ENCODE data around the gene ZNF428.
"Not testable (repeated sequence)": the region's sequence is repeated elsewhere in the genome, so short reads cannot be mapped to it uniquely, and the experiment has no call there.

Gene ZNF428

DNA sequence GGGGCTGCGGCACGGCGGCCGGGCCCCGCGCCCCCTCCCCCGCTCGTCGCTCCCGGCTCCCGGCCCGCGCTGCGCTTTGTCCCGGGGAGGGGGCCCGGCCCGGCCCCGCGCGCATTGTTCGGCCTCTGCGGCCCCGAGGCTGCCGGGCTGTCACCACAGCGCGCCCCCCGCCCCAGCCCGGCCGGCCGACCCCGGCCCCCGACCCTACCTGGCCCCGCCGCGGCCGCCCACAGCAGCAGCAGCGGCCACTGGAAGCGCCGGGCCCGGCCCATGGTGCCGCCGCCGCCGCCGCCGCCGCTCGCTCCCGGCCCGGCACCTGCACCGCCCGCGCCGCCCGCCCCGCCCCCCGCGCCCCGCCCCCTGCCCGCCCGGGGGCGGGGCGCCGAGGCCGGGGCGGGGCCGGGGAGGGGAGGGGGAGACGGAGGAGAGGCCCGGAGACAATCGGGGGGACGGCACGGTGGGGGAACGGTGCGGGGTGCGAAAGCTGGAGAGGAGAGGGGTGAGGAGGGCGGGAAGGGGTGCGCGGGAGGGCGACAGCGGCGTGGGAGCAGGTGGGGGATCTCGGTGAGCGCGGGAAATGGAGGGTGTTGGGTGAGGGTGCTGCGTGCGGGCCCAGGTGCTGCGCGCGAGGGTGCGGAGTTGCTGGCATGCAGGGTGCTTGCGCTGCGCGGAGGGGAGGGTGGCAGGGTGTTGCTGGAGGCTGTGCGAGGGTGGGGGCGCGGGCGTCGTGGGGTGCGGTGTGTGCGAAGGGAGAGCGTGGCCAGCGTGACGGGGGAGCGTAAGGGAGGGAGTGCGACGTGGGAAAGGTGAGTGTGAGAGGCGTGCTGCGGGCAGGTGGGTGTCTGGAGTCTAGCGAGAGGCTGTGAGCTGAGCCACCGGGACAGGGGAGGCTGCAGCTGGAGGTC, 20.3 kb upstream of the ZNF428 start, which contains the start of gene CADM4:
Gene CADM4 (minus strand): TSS at position 332 of the 905 bp plus-strand sequence. CDS start 60 bp downstream, at position 272.
- DNase-seq, result no peak

DNA sequence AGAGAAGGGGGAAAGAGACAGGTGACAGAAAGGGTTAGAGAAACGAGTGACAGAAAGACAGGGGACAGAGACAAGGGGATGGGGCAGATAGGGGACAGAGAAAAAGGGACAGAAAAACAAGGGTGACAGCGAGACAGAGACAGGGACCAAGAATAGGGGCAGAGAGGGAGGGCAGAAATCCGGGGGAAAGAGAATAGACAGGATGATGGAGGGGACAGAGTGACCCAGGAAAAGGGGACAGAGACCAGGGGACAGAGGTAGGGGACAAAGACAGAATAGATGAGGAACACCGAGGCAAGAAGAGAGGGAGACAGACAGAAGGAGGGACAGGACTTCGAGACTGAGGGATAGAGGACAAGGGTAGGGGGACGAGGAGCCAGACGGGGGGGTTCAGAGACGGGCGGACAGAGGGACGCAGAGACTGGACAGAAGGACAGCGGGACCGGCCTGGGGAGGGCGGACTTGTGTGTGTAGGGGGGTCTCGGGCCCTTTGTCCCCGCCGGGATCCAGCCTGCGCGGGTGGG, 19.6 kb upstream of the ZNF428 start:
- DNase-seq, result no peak

DNA sequence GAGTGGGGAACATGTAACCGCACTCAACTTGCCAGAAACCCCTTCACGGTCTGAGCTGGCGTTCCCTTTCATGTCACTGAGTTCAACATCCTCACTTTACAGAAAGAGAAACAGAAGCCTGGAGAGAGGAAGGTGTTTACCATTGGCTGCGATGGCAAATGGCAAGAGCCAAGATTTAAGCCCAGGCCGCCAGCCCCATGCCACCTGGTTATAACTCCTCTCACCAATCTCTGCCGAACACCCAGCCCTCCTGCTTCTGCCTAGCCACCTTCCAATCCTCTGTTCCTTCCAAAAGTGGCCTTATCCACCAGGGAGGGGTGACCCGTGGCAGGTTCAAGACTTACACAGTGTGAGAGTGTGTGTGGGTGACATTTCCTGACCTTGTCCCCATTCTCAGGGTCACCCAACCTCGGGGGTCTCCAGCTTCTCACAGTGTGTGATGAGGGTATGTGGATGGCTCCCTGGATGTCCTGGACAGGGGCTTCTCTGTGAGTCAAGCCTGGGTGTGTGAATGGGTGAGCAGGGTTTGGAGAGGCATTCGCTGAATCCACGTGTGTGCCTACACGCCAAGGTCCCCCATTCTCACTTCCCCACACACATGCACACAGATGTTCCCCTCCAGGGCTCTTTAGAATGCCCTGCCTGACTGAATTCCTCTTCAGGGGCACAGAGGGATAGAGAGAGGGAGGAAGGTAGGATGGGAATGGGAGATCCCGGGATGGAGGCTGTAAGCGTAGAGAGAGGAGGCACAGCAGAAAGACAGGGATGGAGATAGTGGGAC, 19.0 kb upstream of the ZNF428 start:
- no peak for DNase-seq

DNA sequence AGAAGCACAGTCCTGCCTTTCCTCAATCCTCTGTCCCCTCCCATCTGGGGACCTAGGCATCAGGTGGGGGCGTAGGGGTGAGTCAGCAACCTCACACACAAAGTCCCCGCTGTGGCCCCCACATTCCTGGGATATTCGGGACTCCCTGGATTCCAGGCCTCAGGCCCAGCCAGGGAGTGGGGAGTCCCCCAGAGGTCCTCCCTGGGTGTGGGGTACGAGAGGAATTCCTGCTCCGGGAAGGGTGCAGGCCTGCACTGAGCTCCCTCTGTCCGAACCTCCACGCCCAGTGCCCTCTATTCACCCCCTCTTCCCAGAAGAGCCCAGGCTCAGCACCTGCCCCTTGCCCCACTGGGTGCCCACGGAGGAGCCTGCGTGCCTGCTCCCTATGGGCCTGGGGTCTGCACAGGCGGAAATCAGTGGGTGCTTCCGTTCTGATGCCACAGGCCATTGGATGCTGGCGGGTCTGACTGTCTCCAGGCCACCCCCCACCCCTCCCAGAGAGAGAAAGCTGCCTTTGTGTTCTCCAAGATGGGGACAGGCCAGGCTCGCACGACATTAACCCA, 16.8 kb upstream of the ZNF428 start:
- no peak for DNase-seq

DNA sequence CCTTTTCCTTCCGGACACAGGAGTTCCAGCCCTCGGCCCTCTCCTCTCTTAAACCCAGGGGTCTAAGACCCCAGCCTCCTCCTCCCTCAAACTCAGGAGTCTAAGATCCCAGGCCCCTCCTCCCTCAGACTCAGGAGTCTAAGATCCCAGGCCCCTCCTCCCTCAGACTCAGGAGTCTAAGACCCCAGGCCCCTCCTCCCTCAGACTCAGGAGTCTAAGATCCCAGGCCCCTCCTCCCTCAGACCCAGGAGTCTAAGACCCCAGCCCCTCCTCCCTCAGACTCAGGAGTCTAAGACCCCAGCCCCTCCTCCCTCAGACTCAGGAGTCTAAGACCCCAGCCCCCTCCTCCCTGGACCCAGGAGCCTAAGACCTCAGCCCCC, 16.1 kb upstream of the ZNF428 start:
- DNase-seq, result not testable (repeated sequence)

DNA sequence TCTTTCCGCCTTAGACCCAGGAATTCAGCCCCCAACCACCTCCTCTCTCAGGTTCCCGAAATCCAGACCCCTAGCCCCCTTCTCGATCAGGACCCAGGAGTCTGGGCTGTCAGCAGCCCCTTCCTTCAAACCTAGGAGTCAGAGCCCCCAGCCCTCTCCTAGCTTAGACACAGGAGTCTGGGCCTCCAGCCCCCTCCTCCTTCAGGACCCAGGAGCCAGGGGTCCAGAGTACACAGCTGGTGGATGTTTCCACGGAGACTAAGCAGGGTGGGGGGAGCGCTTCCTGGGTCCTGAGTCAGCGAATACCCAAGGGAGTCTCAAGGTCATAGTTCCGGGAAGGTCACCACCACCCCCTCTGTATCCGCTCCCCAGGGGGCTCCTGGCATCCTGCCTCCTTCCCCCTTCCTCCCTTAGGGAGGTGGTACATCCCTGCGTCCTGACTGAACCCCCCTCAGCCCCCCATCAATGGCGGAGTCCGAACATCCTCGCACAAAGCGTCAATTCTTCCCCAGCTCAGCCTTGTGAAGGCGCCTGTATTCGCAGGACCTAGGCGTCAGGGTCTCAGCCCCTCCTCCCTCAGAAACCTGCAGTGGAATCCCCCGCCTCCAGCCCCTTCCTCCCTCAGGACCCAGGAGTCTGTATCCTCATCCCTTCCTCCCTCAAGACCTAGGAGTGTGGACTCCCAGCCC, 15.6 kb upstream of the ZNF428 start:
- peak; percentile 41 for DNase-seq

DNA sequence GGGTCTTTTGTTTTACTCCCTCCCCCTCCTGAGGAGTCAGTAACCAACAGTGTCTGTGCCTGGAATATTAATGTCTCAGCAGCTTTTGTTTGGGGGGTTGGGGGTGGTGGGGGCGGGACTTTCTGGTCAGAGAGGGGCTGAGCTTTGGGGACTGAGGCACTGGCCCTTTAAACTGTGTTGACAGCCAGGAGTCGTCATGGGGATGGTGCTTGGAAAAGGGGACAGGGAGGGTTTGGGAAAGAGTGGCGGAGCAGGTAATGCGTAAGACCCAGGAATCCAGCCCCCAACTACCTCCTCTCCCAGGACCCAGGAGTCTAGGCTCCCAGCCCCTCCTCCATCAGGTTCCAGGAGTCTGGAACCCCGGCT, 15.1 kb upstream of the ZNF428 start:
- DNase-seq, result no peak

DNA sequence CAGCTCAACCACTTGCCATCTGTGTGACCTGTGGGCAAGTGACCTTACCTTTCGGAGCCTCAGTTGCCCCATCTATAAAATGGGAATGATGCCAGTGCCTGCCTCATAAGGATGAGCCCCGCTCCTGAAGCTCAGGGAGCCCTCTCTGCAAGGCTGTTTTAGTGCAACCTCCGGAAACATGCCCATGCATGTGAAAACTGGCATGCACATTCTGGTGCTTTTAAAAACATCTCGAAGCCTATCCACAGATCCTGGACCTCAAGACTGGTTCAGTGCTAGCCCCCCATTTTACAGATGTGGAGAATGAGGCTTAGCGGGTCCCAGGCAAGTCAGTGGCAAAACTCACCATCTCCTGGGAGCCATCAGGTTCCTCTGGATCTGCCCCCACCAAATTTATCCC, 14.6 kb upstream of the ZNF428 start:
- no peak for DNase-seq

DNA sequence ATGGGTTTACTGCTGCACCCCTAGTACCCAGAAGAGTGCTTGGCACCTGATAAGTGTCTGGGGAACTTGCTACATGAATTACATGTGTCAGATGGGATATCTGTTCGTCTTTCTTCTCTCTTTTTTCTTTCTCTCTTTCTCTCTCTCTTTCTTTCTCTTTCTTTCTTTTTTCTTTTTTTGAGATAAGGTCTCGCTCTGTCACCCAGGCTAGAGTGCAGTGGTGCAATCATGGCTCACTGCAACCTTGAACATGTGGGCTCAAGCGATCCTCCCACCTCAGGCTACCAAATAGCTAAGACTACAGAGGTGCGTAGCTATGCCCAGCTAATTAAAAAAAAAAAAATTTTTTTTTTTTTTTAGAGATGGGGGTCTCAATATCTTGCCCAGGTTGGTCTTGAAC, 14.1 kb upstream of the ZNF428 start:
- no peak for DNase-seq

DNA sequence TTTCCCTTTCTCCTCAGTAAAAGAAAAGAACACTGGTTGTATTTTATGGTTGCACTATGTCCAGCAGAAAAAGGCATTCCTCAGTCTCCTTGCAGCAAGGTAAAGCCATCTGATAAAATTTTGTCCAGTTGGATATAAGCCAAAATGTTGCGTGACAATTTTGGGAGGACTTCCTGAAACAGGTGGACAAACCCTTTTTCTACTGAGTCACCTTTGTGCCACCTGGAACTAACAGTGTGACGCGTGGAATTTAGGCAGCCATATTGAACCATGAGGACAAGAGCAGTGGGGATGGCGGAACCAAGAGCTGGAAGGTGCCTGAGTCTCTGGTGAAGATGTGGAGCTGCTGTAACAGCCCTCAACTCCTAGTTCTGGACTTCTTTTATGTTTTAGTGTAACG, 12.1 kb upstream of the ZNF428 start:
- DNase-seq, result no peak

DNA sequence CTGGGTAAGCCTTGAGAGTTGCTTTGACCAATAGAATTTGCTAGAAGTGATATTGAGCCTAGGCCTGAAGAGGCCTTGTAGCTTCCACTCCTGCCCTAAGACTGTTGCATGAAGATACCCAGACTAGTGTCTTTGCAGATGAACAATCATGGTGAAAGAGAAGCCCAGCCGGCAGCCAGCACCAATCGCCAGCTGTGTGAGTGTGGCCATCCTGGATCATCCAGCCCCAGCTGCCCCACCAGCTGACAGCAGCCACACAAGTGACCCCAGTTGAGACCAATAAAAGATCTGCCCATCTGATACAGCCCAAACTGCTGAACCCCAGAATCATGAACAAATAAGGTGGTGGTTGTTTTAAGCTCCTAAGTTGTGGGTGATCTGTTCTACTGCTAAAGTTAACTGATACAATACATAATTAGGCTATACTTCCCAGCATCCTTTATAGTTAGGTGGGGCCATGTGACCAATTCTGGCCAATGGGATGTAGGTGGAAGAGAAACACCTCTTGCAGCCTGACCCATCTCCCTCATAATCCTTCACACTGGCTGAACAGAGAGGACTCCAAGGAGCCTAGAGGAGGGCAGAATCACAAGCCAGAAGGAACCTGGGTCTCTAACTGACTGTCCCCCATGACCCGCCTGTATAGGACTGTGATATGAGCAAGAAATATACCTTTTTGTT, 9.4 kb upstream of the ZNF428 start:
- DNase-seq, result no peak

DNA sequence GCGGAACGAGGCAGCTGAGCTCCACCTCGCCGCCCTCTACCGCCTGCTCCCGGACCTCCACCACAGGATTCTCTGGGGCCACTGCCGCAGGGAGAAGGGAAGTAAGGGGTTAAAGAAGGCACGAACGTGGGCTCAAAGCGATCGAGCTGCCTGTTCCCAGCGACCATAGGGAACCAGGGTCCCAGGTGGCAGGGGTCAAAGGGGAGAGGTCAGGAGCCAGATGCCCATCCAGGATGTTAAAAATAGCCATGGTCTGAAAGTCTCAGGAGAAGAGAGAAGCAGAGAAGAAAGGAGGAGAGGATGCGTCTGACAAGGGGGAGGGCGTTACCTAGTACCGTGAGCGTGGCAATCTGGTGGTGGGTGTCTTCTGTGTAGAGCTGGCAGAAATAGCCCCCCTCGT, 7.4 kb upstream of the ZNF428 start:
- no peak for DNase-seq

DNA sequence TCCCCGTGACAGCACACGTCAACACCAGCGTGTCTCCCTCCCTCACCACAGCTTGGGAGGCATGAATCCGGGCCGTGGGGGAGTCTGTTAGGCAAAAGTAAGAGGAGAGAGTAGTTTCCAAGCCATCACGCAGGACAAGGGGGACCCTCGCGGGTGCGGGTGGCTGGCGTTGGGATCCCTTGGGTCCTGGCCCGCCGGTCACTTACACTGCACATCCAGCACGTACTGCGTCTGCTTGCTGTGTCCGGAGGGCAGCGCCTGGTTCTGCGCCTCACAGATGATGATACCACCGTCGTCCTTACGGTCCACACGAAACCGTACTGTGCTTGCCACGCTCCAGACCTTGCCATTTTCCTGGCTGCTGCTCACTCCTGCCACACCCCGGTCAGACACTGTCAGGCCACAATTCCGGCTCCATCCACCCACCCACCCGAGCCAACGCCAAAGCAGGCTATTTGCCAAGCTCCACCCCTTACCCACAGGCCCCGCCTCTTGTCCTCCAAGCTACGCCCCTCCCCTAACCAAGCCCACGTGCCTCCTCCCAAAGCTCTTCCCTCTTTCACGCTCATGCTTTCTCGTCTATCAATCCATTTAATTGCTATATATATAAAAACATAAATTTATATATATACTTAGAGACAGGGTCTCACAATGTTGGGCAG, 6.6 kb upstream of the ZNF428 start:
- no peak for DNase-seq

DNA sequence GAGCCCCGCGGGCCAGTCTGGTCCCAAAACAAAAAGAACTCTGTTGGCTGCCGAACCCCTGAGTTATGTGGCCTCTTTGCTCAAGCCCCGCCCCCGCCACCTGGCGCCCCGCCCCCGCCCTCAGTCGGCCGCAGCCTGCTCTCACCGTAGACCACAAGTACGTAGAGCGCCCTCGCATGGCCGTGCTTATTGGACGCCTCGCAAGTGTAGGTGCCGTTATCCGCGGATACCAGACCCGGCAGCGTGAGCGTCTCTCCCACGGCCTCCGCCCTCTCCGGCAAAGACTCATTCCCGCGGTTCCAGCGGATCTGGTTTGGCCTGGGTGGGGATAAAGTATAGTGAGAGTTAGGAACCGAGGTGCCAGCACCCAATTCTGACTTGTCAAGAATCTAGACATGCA, 5.5 kb upstream of the ZNF428 start:
- DNase-seq, result peak; percentile 45

DNA sequence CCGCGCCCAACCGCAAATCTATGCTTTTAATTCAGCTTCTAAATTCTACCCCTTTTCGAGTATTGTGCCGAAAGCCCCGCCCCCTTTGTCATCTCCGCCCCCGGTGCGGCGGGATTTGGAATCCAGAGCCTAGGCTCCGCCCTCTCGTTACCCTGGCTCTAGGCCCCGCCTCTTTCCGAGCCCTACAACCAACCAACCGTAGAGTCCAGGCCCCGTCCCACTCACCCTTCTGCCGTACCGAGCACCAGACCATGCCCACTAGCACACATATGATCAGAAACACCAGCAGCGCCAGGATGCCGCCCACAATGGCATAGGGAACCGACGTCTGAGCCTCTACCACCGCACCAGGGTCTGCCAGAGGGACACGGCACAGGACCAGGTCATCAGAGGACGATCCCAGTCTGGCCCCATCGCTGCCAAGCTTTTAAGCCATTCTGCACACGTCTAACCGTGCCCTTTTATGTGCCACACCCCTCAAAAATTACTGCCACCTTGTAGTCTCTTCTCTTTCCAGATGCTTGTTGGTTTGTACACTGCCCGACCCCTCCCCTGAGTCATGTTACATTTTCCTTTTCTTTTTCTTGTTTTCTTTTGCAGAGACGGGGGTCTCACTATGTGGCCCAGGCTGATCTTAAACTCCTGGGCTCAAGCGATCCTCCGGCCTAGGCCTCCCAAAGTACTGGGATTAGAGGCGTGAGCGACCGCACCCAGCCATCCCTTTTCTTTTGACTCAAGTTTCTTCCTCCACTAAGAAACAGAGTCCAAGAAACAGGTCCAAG, 4.7 kb upstream of the ZNF428 start:
- DNase-seq, result no peak

DNA sequence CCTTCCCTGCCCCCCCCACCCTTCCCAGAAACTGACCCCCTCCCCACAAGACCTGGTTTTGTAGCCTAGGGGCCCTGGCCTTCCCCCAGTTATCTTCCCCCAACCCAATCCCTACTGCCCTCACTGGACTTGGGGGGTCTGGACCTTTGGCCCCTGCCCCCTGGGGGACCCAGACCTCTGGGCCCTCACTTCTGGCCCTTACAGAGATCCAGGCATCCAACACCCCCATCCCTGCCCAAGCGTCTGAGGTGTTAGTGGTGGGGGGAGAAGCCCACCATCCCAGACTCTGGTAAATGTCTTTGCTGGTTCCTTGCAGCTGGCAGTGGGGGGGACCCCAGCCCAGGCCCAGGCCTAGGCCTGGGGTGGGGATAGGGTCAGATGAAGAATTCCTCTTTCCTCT, 3.5 kb upstream of the ZNF428 start:
- DNase-seq, result no peak

DNA sequence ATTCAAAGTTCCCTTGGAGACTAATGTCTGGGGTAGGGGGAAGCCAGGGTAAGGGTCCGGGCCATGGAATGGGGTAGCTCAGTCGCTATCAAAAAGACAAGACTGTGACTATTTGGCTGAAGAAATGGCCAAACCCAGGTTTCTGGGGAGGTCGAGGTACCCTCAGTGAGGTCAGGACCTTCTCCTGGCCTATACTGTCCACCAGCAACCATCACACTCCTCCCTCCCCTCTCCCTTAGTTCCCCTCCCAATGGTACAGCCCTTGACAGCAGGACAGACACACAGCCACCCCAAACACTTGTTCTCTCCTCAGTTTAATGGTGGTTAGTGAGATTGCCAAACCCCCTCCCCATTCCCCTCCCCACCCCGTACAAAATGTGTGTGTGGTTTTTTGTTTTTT, 2.6 kb upstream of the ZNF428 start:
- DNase-seq, result no peak

DNA sequence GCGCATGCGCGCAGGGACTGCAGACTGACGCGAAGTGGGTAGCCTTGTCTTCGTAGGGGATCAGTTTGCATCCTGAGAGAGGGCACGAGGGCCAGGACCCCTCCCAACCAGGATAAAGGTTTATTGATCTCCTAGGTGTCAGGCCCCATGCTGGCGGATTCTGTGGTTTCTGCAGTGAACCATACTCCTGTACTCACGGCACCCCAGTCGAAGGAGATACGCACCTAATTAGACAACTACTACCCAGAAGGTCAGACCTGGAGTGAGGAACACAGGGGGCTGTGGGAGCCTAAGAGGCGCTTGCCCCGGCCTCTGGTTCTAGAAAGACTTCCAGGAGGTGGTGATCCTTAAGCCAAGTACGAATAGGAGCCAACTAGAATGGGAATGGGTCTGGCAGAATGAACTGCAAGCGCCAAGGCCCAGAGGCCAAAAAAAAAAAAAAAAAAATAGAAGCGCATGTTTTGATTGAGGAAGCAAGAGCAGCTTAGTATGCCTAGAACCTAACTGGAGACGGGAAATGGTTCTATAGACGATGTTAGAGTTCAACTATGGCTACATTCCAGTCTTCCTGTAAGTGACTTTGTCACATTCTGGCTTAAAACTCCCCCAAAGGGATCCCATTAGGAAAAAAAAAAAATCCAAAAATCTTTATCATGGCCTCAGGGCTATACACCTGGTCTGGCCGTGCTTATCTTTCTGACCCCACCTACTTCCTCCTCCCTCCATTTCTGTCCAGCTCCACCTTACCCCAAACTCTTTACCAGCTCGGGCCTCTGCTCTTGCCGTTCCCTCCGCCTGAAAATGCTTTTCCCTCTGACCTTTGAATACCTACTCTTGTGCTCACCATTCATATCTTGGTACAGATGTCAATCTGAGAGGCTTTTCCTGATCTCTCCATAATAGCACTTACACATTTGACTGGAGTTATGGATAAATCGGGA, 902 bp upstream of the ZNF428 start:
- no peak for DNase-seq

DNA sequence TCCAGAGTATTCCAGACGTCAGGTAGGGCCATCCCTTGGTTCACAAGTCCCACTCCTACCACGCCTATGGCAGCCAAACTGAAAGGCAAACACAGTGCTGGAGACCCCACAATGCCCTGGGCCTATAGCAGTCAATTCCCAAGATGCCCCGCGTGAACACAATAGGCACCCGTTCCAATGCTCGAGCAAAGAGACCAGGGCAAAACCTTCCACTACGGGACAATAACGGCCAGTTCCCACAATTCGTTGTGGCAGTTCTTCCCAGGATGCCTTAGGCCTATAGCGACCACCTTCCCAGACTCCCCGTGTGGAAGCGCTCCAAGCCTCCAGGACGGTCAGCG, 538 bp downstream of the ZNF428 start:
- no peak for DNase-seq

DNA sequence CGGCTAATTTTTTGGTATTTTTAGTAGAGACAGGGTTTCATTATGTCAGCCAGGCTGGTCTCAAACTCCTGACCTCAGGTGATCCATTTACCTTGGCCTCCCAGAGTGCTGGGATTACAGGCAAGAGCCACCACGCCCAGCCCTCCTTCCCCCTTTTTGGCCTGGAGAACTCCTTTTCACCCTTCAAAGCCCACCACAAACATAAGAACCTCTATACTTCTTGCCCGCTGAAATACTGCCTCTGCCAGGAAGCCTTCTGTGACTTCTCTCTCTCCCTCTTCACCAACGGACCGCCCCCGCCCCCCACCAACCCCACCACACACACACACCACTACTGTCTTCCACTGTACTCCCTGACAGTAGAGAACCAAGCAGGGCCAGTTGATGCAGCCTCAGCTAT, 2.5 kb downstream of the ZNF428 start:
- DNase-seq, result no peak

All from right hindlimb (tissue), 1 donor.